Raji (cell line): ENCODE measurements around the gene PACC1.

ENCODE experiments used
- POLR2A ChIP-seq: IDR thresholded peaks from 2 replicates; pipeline ENCODE4 v1.6.1; 2011; ENCODE audit warnings: low read depth, low read length, control low read depth; ENCODE audit not compliant: insufficient read depth

Gene PACC1

DNA sequence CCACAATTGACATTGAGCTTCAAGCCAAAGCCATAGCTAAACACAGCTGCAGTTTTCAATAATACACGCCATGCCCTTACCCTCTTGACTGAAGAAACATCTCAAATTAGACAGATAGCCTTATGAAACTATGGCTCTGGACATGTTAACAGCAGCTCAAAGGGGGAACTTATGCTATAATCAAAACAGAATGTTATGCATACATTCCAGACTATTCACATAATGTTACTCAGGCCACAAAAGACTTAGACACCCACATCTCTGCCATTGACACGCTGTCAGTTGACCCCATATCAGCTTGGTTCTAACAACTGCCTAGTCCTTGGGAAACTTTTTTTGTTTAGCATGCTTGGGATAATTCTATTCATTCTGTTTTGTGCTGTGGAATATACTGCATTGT is 15.7 kb upstream of the PACC1 start:
- TF ChIP-seq POLR2A: no peak

DNA sequence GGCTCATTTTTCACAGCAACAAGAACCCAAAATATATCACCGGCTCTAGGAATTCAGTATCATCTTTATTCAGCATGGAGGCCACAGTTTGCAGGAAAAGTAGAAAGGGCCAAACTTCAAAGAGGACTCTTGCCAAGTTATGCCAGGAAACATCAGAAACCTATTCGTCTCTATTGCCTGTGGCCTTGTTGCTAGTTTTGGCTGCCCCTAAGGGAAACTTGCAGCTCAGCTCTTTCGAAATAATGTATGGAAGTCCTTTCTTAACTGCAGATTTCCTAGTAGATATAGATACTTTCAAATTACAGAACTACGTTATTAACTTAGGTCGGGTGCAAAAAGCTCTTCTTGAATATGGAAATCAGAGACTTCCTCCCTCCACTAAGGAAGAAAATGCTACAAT is 13.8 kb upstream of the PACC1 start:
- no peak for TF ChIP-seq POLR2A

DNA sequence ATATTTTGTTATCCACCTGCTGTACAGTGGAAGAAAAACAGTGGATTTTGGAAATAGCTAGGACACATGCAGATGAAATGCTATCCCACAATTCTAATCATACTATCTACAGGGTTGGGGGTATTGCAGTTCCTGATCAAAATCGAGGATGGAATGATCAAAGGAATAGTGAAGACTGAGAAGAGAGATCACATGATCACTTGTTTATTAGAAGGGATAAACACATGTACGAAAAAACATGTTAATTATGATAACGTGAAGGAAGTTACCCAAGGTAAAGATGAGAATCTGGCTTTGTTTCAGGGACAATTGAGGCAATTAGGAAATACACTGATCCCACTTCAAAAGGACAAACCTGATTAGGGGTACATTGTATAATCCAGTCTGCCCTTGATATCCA is 9.2 kb upstream of the PACC1 start:
- no peak for TF ChIP-seq POLR2A

DNA sequence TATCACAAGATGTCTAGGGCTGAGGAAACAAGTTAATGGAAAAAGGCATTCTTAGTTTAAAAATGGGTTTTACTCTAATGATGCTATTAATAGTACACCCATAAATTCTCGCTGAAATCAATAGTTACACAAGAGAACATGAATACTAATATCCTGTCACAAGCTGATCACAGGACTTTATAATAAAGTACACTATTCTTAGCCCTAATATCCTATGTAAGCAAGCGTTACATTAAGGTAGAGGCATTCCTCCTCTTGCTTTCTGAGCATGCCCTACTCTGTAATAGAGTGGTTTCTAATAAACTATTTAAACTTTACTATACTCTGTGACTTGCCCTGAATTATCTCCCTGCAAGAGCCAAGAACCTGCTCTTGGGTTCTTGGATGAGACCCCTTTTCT is 6.5 kb upstream of the PACC1 start:
- TF ChIP-seq POLR2A: no peak

DNA sequence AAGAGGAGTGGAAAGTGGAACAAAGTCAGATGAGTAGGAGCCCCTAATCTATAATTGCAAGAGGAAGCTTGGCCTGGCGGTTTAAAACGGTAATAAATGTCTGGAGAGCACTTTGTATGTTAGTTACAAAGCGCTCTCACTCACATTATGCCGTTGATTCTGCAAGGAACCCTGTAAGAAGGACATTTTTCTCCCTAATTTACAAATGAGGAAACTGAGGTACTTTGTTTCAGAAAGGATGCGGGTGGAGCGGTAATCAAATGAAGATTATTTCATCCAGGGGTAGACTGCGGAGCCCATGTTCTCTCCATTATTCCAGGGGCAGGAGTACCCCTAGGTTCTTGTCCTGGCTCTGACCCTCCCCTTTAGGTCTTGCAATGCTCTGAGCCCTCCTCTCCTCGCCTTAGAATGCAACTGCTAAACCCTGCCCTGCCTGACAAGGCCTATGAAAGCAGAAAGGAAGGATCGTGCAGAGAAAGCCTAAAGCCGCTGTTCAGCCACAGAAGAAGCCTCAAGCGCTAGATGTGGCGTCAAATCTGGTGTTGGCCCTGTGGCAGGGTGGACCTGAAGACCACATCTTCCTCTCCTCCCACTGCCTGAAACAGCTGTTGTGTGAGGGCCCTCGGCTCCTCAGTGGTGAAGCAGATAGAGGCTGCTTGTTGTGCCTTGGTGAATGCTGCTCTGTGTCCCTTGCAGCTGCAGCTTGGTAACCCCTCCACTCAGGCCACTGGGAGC is 588 bp upstream of the PACC1 start:
- no peak for TF ChIP-seq POLR2A

DNA sequence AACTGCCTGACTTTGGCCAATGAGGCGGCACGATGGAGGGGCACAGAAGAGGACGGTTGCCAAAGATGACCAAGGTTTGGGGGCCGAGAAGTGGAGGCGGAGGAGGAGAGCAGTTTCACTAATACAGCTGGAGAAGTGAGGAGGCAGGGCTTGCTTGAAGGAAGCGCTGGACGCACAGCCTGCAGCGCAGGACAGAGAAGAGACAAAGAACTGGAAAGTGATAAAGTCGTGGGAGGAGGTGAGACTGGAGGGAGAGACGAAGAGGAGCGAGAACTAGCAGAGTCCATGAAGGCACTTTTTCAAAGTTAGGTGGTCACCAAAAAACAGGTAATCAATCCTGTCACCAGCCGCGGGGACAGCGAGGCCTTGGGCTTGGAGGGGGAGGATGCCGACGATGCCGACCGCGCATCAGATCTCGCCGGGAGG is 771 bp downstream of the PACC1 start:
- no peak for TF ChIP-seq POLR2A

DNA sequence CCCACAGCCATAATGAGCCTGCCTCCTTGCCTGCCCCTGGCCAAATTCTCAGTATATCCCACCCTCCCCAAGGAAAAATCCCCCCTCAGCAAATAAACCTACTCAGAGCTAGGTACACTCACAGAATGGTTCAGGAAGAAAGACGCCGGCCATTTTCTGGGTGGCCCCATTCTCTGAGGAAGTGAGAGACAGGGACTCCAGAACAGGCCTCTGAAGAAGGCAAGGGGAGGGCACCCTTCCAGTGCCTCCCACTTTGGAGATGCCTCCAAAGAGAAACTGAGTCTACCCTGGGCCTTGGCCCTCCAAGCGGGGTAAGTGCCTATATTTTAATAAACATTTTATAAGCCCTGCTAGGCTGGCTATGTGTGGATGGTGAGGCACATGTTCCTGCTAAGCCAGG is 2.3 kb downstream of the PACC1 start:
- no peak for TF ChIP-seq POLR2A

DNA sequence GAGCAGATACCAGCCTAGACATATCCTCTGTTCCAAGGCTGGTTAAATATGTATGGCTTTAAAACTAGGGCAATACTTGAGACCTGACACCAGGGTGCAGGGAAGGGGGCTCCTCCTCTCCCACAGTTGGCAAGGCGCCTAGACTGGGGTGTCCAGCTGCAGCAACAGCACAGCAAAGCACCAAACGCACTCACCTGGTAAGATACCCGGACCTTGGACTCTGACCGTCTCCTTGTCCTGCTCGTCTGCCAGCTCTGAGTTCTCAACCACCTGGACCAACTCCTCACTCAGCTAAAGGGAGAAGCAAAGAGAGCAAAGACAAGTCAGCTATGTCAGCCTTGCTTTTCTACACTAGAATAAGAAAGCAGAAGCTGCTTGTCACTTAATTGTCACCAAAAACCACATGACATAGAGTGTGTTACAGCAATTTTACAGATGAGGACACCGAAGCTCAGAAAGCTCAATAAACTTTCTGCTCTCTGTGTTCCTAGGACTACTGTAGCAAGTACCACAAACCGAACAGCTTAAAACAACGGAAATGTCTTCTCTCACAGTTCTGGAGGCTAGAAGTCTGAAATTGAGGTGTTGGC is 4.4 kb downstream of the PACC1 start:
- TF ChIP-seq POLR2A: no peak

DNA sequence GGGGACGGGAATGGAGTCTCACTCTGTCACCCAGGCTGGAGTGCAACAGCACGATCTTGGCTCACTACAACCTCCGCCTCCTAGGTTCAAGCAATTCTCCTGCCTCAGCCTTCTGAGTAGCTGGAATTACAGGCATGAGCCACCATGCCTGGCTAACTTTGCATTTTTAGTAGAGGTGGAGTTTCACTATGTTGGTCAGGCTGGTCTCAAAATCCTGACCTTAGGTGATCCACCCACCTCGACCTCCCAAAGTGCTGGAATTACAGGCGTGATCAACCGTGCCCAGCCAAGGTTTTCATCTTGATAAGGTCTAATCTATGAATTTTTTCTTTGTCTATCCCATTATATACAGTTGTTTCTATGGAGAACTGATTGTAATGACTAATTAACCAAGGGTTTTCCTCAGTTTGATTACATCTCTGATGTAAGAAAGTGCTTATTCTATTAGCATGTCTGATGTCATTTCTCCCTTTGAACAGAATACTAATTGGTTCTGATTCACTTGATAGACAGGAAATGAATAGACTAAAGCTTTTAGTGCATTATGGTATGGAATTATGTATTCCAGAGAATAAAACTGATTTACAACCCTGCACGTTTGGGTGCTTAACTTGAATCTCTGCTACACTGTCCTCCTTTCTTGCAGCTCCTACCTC is 11.9 kb downstream of the PACC1 start:
- no peak for TF ChIP-seq POLR2A

DNA sequence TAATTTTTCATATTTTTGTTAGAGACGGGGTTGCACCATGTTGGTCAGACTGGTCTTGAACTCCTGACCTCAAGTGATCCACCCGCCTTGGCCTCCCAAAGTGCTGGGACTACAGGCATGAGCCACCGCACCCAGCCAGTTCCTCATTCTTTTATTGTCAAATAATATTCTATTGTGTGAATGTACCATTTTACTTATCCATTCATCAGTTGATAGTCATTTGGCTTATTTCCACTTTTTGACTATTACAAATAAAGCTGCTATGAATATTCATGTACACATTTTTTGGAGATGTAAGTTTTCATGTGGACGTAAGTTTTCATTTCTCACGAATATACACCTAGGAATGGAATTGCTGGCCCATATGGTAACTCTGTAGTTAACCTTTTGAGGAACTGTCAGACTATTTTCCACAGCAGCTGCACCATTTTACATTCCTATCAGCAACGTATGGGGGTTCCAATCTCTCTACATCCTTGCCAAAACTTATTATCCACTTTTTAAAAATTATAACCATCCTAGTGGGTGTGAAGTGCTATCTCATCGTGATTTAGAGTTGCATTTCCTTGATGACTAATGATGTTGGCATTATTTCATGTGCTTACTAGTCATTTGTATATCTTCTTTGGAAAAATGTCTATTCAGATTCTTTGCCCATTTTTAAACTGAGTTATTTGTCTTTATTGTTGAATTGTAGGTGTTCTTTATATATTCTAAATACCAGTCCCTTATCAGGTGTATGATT is 12.7 kb downstream of the PACC1 start:
- no peak for TF ChIP-seq POLR2A

DNA sequence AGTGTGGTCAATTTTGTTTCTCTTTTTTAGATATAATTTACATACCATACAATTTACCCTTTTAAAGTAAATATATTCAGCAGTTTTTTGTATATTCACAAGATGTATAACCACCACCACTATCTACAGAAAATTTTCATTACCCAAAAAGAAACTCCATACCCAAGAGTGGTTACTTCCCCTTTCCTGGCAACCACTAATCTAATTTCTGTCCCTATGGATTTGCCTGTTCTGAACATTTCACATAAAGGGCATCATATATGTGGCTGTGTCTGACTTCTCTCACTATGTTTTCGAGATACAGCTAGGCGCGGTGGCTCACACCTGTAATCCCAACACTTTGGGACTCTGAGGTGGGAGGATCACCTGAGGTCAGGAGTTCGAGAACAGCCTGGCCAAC is 13.6 kb downstream of the PACC1 start:
- TF ChIP-seq POLR2A: no peak

DNA sequence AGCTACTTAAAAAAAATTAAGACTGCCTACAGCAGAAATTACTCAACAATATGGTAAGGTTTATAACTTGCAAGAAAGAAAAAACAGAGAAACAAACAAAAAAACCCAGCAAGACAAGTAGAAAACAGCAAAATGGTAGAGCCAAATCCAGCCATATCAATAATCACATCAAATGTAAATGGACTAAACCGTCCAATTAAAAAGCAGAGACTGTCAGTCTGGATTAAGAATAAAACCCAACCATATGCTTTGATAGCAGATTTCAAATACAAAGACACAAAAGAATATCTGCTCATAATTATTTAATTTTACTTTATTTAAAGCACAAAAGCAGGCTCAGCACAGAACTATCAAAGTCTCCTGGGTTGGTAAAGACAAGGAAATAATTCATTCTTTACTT is 17.5 kb downstream of the PACC1 start:
- no peak for TF ChIP-seq POLR2A

DNA sequence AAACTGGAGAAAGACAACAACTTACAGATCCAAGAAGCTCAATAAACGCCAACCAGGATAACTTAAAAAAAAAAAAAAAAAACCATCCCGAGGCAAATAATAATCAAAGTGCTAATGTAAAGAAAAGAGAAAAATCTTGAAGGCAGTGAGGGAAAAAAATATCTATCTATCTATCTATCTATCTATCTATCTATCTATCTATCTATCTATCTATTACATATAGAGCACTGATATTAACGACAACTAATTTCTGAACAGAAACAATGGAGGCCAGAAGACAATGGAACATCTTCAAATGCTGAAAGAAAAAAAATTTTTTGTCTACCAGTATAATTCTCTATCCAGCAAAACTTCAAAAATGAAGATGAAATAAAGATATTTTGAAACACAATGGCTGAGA is 18.0 kb downstream of the PACC1 start:
- no peak for TF ChIP-seq POLR2A

DNA sequence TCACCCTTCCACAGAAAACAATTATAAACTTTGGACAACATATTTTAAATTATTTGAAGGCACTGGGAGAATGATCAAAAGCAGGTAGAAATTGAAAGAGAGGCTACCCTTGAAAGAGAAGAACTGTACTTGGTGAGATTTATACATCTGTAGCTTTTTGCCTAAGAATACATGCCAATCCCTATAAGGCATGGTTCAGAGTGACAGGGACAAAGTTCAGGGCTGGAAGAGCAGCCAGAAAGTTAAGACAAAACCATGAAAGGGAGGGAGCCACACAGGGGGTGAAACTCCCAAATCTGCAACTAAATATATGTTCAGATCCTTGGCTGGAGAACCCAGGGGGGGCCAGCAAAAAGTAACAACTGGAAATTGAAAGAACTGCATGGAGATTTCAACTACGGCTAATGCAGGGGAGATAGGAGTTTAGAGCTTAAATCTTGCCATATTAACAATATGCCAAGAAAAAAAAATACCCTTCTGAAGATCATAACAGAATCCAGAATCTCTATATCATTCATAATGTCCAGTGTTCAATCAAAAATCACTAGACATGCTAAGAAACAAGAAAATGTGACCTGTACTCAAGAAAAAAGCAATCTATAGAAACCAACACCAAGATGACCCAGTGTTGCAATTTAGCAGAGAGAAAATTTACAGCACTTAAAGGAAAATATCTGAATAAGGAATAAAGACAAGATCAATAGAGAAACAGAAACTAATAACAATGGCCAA is 25.5 kb downstream of the PACC1 start:
- TF ChIP-seq POLR2A: no peak

DNA sequence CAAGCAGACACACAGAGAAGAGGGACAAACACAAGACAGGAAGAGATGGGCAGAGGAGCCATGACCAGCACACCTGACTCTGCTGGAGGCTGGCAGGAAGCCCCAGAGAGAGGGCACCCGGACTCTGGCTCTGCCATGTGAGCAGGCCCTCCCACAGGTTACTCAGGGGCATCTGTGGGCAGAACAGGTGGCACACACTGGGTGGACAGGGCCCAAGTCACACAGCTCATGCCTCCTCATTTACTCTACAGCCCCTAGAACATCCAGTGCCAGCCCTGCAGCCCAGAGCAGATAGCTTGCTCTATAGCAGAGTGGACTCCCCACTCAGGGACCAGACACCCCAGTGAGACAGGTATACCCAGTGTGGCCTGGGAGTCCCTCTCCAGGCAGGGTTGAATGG is 28.7 kb downstream of the PACC1 start:
- TF ChIP-seq POLR2A: no peak
